HepG2 (cell line): ENCODE data around the gene PEBP1. TPM values are rescaled to one million over a fixed set of nuclear protein-coding genes. Genes with fewer than 3 reads are reported as not detected.

ENCODE experiments used
- ATF5 ChIP-seq: sonication (generic); formaldehyde crosslinking; IDR thresholded peaks from 2 replicates; pipeline ENCODE4 v1.4.0; 2020; ENCODE audit warnings: mild to moderate bottlenecking, low read depth, missing genetic modification reagents
- CC2D1A ChIP-seq: sonication (generic); formaldehyde crosslinking; IDR thresholded peaks from 2 replicates; pipeline ENCODE4 v1.8.1; 2023; ENCODE audit warnings: mild to moderate bottlenecking, missing genetic modification reagents
- DRAP1 ChIP-seq: IDR thresholded peaks from 2 replicates; pipeline ENCODE4 v1.6.1; 2016; ENCODE audit warnings: missing genetic modification reagents, missing compliant biosample characterization
- E2F2 ChIP-seq: sonication (generic); formaldehyde crosslinking; IDR thresholded peaks from 2 replicates; pipeline ENCODE4 v1.4.0; 2020; ENCODE audit warnings: missing genetic modification reagents, borderline replicate concordance
- EED ChIP-seq: sonication (generic); formaldehyde crosslinking; IDR thresholded peaks from 2 replicates; pipeline ENCODE4 v1.5.0; 2020; ENCODE audit warnings: mild to moderate bottlenecking, missing genetic modification reagents
- GLI4 ChIP-seq: sonication (generic); formaldehyde crosslinking; IDR thresholded peaks from 2 replicates; pipeline ENCODE4 v1.5.1; 2020; ENCODE audit warnings: missing genetic modification reagents, mild to moderate bottlenecking, moderate library complexity, borderline replicate concordance
- KDM5B ChIP-seq: sonication (generic); formaldehyde crosslinking; IDR thresholded peaks from 2 replicates; pipeline ENCODE4 v1.4.0; 2020; ENCODE audit warnings: missing genetic modification reagents, mild to moderate bottlenecking, borderline replicate concordance
- MEIS2 ChIP-seq: sonication (generic); formaldehyde crosslinking; IDR thresholded peaks from 2 replicates; pipeline ENCODE4 v1.9.0; 2021; ENCODE audit warnings: mild to moderate bottlenecking, missing genetic modification reagents
- MIXL1 ChIP-seq: IDR thresholded peaks from 2 replicates; pipeline ENCODE4 v1.6.1; 2016
- NR3C1 ChIP-seq: sonication (generic); formaldehyde crosslinking; IDR thresholded peaks from 2 replicates; pipeline ENCODE4 v1.4.0; 2020; ENCODE audit warnings: missing genetic modification reagents
- SNAPC4 ChIP-seq: sonication (generic); formaldehyde crosslinking; IDR thresholded peaks from 2 replicates; pipeline ENCODE4 v1.4.0; 2020; ENCODE audit warnings: mild to moderate bottlenecking, missing genetic modification reagents
- ZNF160 ChIP-seq: sonication (generic); formaldehyde crosslinking; IDR thresholded peaks from 2 replicates; pipeline ENCODE4 v1.8.0; 2022; ENCODE audit warnings: mild to moderate bottlenecking, inconsistent platforms, missing genetic modification reagents
- ZNF607 ChIP-seq: sonication (generic); formaldehyde crosslinking; IDR thresholded peaks from 2 replicates; pipeline ENCODE4 v1.5.1; 2020; ENCODE audit warnings: missing genetic modification reagents, mild to moderate bottlenecking, borderline replicate concordance
- polyA plus RNA-seq, 8 experiments: library from polyadenylated mRNA; depleted of rRNA in 3 of 8; stranded (reverse) in 7 of 8; unstranded in 1 of 8; fragments of >200 nt; fragmentation: Illumina TruSeq in 4 of 8; extraction: Trizol in 4 of 8; gene quantifications; 2 replicates each; pipeline versions ENCODE4 v1.2.1 to v1.2.3, GENCODE V29; 2011 to 2016; ENCODE audit warnings: low read depth in 4 of 8, missing spikeins in 1 of 8, mixed read lengths in 1 of 8; ENCODE audit not compliant: insufficient read depth in 1 of 8
- total RNA-seq, 5 experiments: library from RNA; depleted of rRNA; stranded (reverse); fragments of >200 nt; fragmentation: Illumina TruSeq; extraction: Trizol; gene quantifications; 2 replicates each; pipeline ENCODE4 v1.2.3, GENCODE V29; 2016; ENCODE audit warnings: low read depth in 1 of 5
- TF ChIP-seq, protein P1 (sequence below): sonication (generic); formaldehyde crosslinking; IDR thresholded peaks from 2 replicates; pipeline ENCODE4 v1.4.0; 2020; ENCODE audit warnings: missing genetic modification reagents

PEBP1 gene
- total and polyA plus RNA-seq, 2 of the 13 experiments (the other 11 are each of a cell fraction or from before 2014, with no cell fraction given), result 538 to 1,505 TPM

DNA sequence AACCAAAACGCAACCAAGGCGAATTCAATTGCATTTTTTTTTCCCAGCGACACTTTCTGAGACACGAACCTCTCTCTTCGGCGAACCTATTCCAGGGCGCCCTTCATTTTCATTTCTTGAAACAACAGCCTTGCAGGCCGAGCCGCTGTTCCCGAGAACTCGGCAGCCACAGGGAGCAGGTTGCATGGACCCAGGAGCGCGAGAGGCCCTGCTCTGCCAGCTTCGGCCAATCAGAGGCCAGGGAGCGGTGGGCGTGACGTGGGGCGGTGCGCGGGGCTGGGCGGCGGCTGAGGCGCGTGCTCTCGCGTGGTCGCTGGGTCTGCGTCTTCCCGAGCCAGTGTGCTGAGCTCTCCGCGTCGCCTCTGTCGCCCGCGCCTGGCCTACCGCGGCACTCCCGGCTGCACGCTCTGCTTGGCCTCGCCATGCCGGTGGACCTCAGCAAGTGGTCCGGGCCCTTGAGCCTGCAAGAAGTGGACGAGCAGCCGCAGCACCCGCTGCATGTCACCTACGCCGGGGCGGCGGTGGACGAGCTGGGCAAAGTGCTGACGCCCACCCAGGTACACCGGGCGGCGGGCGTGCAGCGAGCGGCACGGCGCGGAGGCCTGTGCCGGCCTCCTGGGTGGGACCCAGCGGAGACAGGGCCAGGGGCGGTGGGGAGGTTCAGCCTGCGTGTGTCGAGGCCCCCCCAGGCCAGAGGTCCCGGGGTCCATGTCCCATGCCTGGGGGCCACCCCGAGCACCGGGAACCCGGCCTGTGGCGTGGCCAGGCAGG is at the start of gene PEBP1 (continued):
- TF ChIP-seq ZNF160 (CRISPR knock-in tag) (0 out of 2 replicates have a peak, but pooled peaks have one; percentile 86), ATF5 (CRISPR knock-in tag) (peak; percentile 73; the same call in 1 of the 2 replicates), KDM5B (peak; percentile 89), GLI4 (CRISPR knock-in tag) (peak; percentile 48), SNAPC4 (CRISPR knock-in tag) (no peak), MEIS2 (peak; percentile 88; the same call in 1 of the 2 replicates), NR3C1 (CRISPR knock-in tag) (no peak), MIXL1 (peak; percentile 70; the same call in 1 of the 2 replicates), E2F2 (CRISPR knock-in tag) (peak; percentile 96; the same call in 1 of the 2 replicates), CC2D1A (CRISPR knock-in tag) (no peak), EED (CRISPR knock-in tag) (peak; percentile 17; the same call in 1 of the 2 replicates), ZNF607 (peak; percentile 52), DRAP1 (CRISPR knock-in tag) (peak; percentile 94)
- TF ChIP-seq, protein P1, sequence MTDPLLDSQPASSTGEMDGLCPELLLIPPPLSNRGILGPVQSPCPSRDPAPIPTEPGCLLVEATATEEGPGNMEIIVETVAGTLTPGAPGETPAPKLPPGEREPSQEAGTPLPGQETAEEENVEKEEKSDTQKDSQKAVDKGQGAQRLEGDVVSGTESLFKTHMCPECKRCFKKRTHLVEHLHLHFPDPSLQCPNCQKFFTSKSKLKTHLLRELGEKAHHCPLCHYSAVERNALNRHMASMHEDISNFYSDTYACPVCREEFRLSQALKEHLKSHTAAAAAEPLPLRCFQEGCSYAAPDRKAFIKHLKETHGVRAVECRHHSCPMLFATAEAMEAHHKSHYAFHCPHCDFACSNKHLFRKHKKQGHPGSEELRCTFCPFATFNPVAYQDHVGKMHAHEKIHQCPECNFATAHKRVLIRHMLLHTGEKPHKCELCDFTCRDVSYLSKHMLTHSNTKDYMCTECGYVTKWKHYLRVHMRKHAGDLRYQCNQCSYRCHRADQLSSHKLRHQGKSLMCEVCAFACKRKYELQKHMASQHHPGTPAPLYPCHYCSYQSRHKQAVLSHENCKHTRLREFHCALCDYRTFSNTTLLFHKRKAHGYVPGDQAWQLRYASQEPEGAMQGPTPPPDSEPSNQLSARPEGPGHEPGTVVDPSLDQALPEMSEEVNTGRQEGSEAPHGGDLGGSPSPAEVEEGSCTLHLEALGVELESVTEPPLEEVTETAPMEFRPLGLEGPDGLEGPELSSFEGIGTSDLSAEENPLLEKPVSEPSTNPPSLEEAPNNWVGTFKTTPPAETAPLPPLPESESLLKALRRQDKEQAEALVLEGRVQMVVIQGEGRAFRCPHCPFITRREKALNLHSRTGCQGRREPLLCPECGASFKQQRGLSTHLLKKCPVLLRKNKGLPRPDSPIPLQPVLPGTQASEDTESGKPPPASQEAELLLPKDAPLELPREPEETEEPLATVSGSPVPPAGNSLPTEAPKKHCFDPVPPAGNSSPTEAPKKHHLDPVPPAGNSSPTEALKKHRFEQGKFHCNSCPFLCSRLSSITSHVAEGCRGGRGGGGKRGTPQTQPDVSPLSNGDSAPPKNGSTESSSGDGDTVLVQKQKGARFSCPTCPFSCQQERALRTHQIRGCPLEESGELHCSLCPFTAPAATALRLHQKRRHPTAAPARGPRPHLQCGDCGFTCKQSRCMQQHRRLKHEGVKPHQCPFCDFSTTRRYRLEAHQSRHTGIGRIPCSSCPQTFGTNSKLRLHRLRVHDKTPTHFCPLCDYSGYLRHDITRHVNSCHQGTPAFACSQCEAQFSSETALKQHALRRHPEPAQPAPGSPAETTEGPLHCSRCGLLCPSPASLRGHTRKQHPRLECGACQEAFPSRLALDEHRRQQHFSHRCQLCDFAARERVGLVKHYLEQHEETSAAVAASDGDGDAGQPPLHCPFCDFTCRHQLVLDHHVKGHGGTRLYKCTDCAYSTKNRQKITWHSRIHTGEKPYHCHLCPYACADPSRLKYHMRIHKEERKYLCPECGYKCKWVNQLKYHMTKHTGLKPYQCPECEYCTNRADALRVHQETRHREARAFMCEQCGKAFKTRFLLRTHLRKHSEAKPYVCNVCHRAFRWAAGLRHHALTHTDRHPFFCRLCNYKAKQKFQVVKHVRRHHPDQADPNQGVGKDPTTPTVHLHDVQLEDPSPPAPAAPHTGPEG (CRISPR knock-in tag), result peak; percentile 90
